ENCODE results near the gene R3HDML.
"Not testable (repeated sequence)": the region's sequence is repeated elsewhere in the genome, so short reads cannot be mapped to it uniquely, and the experiment has no call there.

Gene R3HDML

DNA sequence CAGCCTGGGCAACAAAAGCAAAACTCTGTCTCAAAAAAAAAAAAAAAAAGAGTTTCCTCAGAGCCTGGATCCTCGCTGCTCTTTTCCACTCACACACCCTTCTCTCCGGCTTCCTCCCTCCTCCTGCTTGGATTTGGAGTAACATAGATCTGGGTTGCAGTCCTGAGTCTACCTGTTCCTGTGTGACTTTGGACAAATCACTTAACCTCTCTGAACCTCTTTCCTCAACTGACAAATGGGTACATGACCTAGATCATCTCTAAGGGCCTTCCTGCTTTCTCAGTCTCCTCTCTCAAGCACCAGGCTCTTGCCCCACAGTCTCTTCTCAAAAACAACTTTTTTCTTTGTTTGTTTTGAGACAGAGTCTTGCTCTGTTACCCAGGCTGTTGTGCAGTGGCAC is 5.6 kb upstream of the R3HDML start:
- no peak for DNase-seq

DNA sequence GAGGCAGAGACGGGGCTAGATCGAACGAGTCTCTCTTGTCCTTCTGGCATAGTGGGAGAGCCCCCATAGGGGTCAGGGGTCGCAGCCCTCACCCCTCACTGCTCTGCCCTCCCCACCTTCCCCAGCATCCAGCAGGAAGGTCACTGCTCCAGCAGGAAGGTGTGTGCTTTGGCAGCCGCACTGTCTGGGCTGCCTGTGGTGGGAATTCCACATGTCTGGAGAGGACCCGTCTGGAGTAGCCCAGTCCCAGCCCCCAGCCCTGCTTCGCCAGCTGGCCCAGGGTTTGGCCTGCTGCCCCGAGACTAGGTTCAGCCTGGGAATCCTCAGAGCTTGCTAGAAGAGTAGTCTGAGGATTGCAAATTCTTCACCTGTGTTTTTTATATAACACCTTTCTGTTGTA is 2.5 kb upstream of the R3HDML start:
- DNase-seq = no peak

DNA sequence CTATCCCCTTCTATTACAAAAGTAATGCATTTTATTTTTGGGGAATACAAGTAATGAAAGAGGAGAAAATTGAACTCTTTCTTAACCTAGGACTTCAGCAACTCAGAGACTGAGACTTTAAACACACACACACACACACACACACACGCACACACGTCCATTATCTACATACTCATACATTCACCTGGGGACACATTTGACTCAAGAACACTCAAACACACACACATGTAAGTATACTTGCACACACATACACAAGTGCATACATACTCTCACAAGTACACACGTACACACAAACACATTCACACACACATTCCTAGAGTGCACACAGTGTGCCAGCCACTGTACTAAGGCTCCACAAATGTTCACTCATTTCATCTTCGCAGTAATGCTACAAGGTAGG is 2.1 kb upstream of the R3HDML start:
- DNase-seq = no peak

DNA sequence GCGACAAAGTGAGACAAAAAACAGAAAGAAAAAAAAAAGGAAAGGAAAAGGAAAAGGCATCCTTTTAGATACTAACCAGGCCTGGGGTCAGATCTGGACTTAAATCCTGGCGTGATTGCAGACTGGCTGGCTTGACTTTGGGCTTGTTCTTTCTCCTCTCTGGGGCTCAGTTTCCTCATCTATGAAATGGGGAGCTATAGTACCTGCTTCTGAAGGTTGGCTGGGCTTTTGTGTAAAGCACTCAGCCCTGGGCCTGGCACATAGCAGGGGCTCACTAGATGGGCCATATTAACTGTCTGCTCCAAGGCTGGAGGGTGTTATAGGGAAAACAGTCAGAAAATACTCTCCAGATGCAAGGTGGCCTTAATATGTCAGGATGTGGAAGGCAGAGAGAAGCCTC is 1.2 kb upstream of the R3HDML start:
- DNase-seq = no peak

DNA sequence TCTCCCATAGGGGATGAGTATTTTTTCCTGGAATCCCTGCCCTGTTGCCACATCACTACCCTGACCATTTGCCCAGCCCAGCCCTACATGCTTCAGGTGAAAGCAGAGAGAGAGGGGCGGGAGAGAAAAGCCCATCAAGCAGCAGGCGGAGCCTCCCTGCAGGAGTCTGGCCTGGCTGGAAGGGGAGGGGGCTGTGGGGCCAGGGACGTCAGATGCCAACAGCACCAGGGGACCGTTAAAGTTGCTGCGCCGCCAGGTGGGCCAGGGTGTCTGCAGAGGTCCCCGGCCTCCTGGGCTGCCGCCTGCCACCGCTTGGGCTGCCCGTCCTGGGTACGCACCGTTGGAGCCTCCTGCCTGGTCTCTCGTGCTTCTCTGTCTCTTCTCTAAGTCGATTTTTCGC is 757 bp upstream of the R3HDML start:
- DNase-seq = no peak

DNA sequence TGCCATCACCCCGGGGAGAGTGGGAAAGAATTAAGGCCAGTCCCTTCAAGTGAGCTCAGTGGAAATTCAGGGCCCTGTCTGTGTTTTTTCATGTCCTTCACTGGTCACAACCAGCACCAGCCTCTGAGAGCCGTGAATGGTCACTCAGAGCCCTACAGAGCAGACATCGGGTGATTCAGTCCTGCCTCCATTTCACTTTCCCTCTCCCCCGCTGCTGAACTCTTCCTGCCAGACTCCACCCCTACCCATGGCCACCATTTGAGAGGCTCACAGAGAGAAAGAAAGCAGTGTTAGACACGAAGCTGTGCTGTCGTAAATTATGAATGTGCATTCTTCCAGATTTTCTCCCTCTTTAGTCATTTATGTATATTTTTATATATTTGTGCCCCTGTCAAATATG is 5.4 kb downstream of the R3HDML start:
- no peak for DNase-seq

DNA sequence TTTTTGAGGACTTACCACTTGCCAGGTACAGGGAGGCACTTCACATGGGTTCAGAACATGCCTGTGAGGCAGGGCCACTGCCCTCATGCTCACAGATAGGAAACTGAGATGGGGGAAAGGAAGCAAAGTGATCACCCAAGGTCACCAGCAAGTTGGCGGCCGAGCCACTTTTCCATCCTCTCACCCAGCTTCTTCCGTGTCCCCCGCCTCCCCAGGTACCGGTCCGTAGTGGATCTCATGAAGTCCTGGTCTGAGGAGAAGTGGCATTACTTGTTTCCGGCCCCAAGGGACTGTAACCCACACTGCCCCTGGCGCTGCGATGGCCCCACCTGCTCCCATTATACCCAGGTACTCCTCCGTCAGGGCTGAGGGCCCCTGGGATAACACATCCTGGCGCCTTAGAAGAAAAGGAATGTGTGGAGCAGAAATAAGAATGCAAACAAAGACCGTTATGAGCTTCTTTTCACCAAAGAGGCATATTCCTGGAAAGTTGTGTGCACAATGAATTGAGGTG is 6.4 kb downstream of the R3HDML start:
- no peak for DNase-seq

DNA sequence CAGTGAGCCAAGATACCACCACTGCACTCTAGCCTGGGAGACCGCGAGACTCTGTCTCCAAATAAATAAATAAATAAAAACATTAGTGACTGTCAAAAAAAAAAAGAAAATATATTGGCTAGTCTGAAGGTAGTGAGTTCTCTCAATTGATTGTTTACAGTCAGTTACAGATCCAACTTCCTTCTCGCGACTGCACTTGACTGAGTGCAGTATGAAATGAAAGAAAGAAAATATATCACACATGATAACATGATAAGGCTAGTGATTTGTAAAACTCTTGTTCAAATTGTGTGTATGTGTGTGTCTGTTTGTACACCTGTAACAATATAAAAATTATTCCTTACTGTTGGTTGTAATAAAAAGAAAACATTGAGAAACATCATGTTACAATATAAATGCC is 7.9 kb downstream of the R3HDML start:
- no peak for DNase-seq

DNA sequence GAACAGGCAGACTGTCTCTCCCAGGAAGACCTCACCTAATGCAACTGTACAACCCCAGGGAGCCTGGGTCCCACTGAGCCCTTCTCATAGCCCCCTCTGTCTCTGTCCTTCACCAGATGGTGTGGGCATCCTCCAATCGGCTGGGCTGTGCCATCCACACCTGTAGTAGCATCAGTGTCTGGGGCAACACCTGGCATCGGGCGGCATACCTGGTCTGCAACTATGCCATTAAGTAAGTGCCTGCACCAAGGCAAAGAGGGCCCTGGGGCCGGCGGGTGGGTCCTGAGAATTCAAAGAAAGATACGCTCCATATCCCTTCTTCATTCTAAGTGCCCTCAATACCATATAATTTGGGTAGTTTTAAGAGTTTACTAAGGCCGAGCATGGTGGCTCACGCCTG is 8.3 kb downstream of the R3HDML start:
- DNase-seq = no peak

DNA sequence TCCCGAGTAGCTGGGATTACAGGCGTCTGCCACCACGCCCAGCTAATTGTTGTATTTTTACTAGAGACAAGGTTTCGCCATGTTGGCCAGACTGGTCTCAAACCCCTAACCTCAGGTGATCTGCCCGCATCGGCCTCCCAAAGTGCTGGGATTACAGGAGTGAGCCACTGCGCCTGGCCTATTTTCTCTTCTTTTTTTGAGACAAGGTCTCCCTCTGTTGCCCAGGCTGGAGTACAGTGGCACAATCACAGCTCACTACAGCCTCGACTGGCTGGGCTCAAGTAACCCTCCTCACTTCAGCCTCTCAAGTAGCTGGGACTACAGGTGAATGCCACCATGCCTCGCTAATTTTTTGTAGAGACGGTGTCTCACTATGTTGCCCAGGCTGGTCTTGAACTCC is 9.1 kb downstream of the R3HDML start:
- DNase-seq = not testable (repeated sequence)

DNA sequence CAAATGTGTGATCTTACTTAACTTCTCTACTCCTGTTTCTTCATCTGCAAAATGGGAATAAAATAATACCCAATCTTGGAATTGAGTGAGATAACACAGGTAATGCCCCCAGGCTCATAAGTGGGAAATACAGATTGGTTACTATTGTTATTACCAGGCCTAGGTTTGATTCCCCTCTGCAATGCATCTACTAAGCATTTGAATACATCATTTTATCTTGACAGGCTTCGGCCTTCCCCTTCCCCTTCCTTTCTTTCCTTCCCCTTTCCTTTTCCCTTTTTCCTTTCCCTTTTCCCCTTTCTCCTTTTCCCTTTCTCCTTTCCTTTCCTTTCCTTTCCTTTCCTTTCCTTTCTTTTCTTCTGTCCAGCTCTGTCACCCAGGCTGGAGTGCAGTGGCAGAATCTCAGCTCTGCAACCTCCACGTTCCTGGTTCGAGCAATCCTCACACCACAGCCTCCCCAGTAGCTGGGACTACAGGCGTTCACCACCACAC is 11.4 kb downstream of the R3HDML start:
- no peak for DNase-seq

DNA sequence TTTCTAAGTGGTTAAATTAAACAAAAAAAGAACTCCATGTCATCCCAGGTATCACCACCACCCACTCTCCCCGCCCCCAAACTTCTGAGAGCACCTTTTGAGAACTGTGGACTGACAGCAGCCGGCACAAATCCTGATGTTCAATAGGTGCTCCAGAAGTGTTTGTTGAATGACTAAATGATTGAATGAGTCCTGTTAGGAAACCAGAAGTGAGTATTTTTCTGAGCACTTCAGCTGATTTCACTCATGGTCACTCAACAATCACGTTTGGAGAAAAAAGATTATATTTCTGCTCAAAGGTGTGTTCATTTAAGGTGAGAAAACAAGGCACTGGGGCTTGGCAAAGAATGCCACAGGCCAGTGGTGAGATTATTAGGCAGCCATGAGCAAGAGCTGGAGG is 12.5 kb downstream of the R3HDML start:
- no peak for DNase-seq

DNA sequence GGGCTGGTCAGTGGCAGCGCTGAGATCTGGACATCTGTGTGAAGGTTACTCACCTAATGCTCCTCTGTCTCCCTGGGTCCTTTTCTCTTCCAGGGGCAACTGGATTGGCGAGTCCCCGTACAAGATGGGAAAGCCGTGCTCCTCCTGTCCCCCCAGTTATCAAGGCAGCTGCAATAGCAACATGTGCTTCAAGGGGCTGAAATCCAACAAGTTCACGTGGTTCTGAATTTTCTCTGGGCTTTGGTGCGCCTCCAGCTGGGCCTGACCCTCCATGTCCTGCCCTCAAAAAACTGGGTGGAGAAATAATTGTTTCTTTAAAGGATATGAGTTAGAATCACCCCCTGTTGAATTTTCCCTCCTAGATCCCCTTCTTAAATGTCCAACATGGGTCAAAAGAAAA is 13.7 kb downstream of the R3HDML start:
- DNase-seq = no peak

DNA sequence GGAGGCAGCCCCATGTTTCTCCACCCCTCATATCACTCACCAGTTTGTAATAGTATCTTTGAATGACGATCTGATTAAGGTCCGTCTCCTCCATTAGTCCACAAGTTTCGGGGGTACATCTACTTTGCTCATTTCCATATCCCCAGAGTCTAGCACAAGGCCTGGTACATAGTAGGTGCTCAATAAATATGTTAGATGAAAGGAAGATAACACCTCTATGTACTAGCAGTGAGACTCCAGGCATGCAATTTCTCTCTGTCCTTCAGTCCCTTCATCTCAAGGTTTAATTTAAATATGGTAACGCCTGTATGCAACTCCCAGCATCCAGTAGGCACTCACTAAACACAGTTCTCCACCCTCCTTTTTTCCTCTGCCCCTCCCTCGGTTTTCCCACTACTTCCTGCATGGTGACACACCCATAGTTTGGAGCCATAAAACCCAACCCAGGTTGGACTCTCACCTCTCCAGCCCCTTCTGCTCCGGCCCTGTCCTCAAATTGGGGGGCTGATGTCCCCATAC is 18.2 kb downstream of the R3HDML start:
- no peak for DNase-seq

DNA sequence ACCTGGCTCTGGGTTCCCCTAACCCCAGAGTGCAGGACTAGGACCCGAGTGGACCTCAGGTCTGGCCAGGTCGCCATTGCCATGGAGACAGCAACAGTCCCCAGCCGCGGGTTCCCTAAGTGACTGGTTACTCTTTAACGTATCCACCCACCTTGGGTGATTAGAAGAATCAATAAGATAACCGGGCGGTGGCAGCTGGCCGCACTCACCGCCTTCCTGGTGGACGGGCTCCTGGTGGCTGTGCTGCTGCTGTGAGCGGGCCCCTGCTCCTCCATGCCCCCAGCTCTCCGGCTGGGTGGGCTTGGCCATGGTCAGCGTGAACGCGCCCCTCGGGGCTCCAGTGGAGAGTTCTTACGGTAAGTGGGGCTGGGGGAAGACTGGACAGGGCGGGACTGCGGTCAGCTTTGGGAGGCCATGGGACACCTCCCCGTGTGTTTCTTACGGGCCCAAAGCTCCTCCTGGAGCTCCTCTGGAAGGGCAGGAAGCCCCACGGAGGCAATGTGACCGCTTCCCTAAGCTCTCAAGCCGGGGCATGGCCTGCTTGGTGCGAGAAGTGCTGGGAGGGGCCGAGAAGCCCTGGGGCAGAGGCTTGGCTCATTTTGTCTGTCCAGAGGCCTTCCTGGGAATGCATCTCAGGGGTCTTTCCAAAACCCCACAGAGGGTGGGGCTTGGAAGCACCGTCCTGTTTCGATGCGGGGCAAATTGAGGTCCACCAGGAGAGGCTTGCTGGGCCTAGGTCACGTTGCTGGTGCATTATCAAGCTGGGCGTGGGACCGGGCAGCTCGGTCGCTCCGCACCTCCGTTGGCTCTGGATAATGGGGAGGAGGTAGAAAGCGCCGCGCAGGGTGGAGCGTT is 18.9 kb downstream of the R3HDML start, which contains the start of gene HNF4A:
TSS of gene HNF4A (plus strand) at position 202 of the 855 bp plus-strand sequence. CDS start at position 308, 106 bp downstream.
- no peak for DNase-seq

DNA sequence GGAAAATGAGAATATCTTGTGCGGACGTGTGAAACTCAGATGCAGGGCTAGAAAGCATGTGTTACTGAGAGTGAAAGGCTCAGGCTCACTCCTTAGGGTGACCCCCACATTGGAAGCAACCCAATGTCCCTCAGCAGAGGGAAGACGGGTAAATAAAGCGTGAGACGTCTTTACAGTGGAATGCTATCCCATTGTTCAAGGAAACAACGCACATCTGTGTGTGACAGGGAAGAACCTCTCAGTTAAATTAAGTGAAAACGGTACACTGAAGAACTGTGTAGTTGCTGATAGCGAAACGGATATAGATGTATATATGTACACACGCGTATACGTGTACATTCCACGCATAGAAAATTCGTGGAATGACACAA is 19.5 kb downstream of the R3HDML start:
- no peak for DNase-seq

DNA sequence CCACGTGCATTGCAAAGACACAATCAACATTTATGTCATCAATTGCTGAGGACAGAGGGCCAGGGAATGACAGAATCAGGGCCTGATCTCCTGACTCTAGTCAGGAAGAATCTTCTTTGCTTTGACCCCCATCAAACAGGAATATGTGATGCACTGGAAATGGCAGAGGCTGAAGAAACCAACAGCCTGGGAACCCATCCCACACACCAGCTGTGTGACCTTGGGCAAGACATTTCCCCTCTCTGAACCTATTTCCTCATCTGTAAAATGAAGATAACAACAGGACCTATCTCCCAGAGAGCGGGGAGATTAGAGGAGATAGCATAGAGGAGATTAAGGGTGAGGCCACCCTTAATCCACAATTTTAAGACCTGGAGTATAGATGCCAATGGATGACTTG is 20.2 kb downstream of the R3HDML start:
- DNase-seq = no peak

DNA sequence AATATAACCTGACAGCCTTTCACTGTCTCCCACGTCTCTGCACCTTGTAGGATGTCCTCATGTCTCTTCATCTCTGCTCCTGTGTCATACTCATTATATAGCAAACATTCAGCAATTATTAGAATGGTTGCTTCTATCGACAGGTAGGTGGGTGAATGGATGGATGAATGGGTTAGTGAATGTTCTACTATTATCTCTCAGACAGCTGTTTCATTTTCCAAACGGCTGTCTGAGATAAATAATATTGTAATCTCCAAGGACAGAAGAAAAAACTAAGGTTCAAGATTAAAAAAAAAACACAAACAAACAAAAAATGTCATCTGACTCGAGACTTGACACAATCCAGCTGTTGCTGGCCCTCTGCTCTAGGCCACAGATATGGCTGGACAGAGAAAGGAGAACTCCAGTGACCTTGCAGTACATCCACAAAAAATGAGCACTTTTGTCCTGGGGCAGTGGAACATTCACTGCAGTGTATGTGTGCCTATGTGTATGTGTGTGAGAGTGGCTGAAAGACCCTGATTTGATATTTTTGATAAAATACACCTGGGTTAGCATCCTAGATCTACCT is 20.8 kb downstream of the R3HDML start:
- no peak for DNase-seq

DNA sequence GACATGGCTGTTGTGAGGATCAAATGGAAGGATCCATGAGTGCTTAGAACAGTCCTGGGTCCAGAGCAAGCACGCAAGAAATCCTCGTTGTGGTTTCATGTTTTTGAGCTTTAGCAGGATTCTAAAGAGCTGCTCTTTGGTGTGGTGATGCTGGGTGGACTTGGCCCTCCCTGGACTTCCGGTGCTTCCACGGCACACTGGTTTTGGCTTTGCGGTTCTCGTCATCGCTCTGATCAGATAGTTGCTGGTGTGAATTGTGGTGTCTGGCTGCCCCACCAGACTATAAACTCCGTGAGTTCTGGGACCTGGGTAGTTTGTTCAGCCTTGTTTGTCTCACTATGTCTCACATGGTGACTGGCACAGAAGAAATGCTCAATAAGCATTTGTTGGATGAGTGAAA is 21.9 kb downstream of the R3HDML start:
- no peak for DNase-seq

DNA sequence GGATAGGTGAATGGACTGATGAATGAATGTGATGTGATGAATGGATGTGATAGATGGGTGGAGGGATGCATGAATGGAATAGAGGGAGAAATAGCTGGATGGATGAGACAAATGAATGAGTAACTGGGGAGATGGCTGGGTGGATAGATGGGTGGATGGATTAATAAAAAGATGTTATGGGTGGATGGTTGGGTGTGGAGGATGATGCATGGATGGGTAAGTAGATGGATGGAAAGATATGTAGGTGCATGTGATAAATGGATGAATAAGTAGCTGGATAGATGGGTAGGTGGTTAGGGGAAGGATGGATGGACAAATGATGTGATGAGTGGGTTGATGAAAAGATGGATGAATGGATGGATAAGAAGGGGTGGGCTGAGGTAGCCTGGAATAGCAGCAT is 23.4 kb downstream of the R3HDML start:
- DNase-seq = no peak

DNA sequence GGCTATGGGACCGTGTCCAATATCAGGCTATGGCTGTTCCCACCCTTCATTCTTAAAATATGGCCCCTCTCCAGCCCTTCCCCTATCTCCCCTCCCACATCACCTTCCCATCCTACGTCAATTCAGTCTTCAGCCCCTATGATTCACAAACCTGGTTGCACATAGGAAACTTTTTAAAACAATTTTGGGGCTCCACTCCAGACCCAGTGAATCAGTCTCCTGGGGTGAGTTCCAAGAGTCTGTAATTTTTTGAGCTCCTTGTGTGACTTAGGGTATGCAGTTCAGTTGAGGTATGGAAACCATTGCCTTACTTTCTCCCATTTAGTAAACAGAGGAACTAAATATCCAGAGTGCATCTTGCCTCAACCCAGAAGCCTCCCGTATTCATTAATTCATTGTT is 24.2 kb downstream of the R3HDML start:
- DNase-seq = no peak

DNA sequence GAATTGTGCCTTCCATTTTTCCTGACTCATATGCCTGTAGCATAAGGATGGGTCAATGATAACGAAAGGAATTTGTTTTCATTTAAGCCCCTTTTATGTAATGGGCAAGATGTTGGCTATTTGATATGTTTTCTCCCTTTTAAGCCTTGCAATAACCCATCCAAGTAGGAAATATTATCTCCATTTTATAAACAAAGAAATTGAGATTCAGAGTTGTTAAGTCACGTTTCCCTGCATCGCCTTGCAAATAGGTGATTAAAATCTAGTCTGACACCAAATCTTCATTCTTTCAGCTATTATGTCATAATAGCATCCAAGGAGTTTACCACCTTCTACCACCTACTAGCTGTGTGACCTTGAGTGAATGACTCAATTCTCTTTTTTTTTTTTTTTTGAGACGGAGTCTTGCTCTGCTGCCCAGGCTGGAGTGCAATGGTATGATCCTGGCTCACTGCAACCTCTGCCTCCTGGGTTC is 25.7 kb downstream of the R3HDML start:
- no peak for DNase-seq

DNA sequence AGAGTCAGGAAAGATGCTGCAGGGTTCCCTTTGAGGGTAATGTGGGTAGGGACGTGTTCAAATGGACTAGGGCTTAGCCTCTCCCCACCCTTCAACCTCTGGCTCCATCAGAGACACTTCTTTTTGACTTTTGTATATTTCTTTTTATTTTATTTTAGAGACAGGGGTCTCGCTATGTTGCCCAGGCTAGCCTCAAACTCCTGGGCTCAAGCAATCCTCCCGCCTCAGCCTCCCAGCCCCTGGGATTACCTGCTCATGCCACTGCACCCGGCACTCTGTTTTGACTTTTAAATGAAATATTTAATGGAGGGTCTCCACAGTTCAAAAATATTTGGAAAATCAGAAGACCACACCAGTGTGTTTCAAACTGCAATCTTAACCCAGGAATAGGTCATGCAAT is 27.2 kb downstream of the R3HDML start:
- no peak for DNase-seq

DNA sequence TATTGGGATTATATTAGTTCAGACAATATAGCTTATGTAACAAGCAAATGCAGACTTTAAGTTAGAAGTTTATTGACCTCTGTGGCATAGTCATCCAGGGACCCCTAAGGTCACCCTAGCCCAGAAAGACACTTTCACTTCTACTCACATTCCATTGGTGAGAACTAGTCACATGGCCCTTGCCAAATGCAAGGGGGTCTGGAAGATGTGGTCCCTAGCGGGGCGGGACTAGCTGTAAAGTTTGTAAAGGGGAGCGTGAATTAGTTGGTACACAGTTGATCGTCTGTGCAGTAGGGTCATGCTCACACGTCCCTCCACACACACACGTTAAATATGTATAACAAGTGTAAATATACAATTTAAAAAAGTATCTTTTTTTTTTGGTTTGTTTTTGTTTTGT is 27.9 kb downstream of the R3HDML start:
- DNase-seq = no peak

All from SW 1271 (cell line).